Measurements from ENCODE around the gene SHH. TPM values are rescaled to one million over a fixed set of nuclear protein-coding genes. Genes with fewer than 3 reads are reported as not detected.

Gene SHH
- total and polyA plus RNA-seq, 5 donors, result not detected

DNA sequence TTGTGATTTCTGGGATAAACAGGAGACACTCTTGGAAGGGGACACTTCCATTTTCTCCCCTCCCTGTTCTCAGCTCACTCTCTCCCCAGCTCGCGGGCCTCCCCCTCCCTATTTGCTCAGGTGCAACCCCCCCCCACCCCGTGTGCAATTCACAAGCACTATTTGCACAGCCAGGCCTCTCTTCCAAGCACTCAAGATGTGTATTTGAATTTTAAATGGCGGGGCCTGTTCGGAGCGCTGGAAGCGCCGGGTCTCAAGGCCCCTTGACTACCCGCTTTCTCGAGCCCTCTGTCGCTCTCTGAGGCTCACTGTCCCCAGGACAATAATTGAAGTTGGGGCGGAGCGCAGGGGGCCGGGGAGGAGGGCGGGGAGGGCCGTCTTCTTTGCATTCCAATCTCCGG lies 7.8 kb downstream of the SHH start:
- intact Hi-C loops (cut with DNase I), result no loop called here

GRCh38 chr7:155803418-155804376 lies 8.6 kb downstream of the SHH start:
- Histone ChIP-seq H3K9me3 (ENCODE audit: control insufficient read depth, low read length) (no peaks in the 10 kb centered on the region), H3K4me3 (ENCODE audit: low read length) (peak overlapping the region; percentile 39), H3K27me3 (ENCODE audit: control insufficient read depth, insufficient read depth) (no peaks in the 10 kb centered on the region), H3K4me1 (ENCODE audit: control insufficient read depth, insufficient read depth, low read length) (peaks cover 6% of the 10 kb centered on the region), H3K27ac (ENCODE audit: low read length) (no peak overlapping the region)
- intact Hi-C loops (cut with DNase I), result no loop called here
- peak in 2 of 3 donors; percentile 40 to 53 for DNase-seq
- WGBS, result under 1% methylated on average over 96 of the region's 96 CpGs
- peak; percentile 9 to 28 for ATAC-seq

More for the DNA sequence above, 7.8 kb downstream of the SHH start:
- Histone ChIP-seq H3K4me1 (ENCODE audit: control insufficient read depth, insufficient read depth, low read length) (peaks cover 6% of the 10 kb centered on the region), H3K9me3 (ENCODE audit: control insufficient read depth, low read length) (no peaks in the 10 kb centered on the region), H3K4me3 (ENCODE audit: low read length) (peak overlapping the region; percentile 39), H3K27ac (ENCODE audit: low read length) (no peak overlapping the region), H3K27me3 (ENCODE audit: control insufficient read depth, insufficient read depth) (no peaks in the 10 kb centered on the region)
- no peak for DNase-seq
- 1% methylated on average over 17 of the region's 17 CpGs for WGBS
- ATAC-seq, result no peak

DNA sequence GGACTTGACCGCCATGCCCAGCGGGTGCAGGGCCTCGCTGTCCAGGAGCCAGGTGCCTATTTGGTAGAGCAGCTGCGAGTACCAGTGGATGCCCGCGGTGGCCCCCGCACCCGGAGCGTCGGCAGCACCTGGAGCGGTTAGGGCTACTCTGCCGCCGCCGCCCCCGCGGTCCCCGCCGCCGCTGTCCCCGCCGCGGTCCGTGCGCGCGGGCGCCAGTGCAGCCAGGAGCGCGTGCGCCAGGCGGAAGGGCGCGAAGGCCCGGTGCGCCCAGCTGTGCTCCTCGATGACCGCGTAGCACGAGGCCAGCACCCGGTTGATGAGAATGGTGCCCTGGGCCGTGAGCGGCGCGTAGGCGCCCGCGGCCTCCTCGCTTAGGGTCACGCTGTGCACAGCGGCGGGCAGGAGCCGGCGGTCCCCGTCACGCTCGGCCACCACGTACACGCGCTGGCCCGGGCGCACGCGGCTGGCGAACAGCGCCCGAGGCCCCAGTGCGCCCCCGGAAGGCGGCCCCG lies 9.3 kb downstream of the SHH start:
- ATAC-seq (no peak), DNase-seq (peak in 2 of 3 donors; percentile 7 to 18)
- intact Hi-C loops (cut with DNase I), result no loop called here
- H3K9me3 ChIP-seq (ENCODE audit: control insufficient read depth, low read length), result no peaks in the 10 kb centered on the region
- H3K4me1 ChIP-seq (ENCODE audit: control insufficient read depth, insufficient read depth, low read length), result peaks cover 6% of the 10 kb centered on the region
- H3K4me3 ChIP-seq (ENCODE audit: low read length), result no peak overlapping the region
- WGBS, result 4% methylated on average over 70 of the region's 70 CpGs
- no peaks in the 10 kb centered on the region for H3K27me3 ChIP-seq (ENCODE audit: control insufficient read depth, insufficient read depth)
- no peak overlapping the region for H3K27ac ChIP-seq (ENCODE audit: low read length)

DNA sequence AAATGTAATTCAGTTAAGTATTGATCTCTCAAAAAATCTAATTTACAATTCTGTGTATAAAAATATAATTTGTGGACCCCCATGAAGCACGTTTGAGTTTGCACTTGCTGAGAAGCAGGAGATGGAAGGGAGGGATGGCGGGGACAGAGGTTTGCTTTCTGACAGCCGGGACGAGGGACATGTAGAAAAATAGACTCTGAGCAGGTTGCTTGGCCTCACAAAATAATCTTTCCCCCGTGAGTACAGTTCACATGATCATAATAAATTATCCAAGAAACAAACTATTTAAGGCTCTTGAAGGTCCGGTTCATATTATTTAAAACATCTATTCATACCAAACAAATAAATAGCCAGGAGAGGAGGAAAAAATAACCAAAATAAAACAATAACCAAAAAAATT lies 10.0 kb downstream of the SHH start:
- DNase-seq (no peak), ATAC-seq (no peak)
- H3K4me3 ChIP-seq (ENCODE audit: low read length), result no peak overlapping the region
- H3K4me1 ChIP-seq (ENCODE audit: control insufficient read depth, insufficient read depth, low read length), result peaks cover 6% of the 10 kb centered on the region
- H3K9me3 ChIP-seq (ENCODE audit: control insufficient read depth, low read length), result no peaks in the 10 kb centered on the region
- H3K27ac ChIP-seq (ENCODE audit: low read length), result no peak overlapping the region
- WGBS, result 30% methylated on average over 6 of the region's 6 CpGs
- intact Hi-C loops (cut with DNase I), result no loop called here
- H3K27me3 ChIP-seq (ENCODE audit: control insufficient read depth, insufficient read depth), result no peaks in the 10 kb centered on the region

GRCh38 chr7:155800741-155801267 lies 11.5 kb downstream of the SHH start:
- ATAC-seq, result no peak
- H3K4me1 ChIP-seq (ENCODE audit: control insufficient read depth, insufficient read depth, low read length), result peaks cover 4% of the 10 kb centered on the region
- H3K27me3 ChIP-seq (ENCODE audit: control insufficient read depth, insufficient read depth), result no peaks in the 10 kb centered on the region
- DNase-seq, result peak in 1 of 3 donors; percentile 10
- intact Hi-C loops (cut with DNase I), result no loop called here
- H3K9me3 ChIP-seq (ENCODE audit: control insufficient read depth, low read length), result no peaks in the 10 kb centered on the region
- H3K4me3 ChIP-seq (ENCODE audit: low read length), result no peak overlapping the region
- no peak overlapping the region for H3K27ac ChIP-seq (ENCODE audit: low read length)
- WGBS, result 84% methylated on average over 16 of the region's 16 CpGs

- no peak overlapping the region for H3K27ac ChIP-seq (ENCODE audit: low read length)
- intact Hi-C loops (cut with DNase I), result no loop called here
- DNase-seq (no peak), ATAC-seq (no peak)
- no peak overlapping the region for H3K4me3 ChIP-seq (ENCODE audit: low read length)
- peaks cover 3% of the 10 kb centered on the region for H3K4me1 ChIP-seq (ENCODE audit: control insufficient read depth, insufficient read depth, low read length)
- 84% methylated on average over 11 of the region's 11 CpGs for WGBS
- no peaks in the 10 kb centered on the region for H3K27me3 ChIP-seq (ENCODE audit: control insufficient read depth, insufficient read depth)
- H3K9me3 ChIP-seq (ENCODE audit: control insufficient read depth, low read length), result no peaks in the 10 kb centered on the region
These were observed 12.0 kb downstream of the SHH start for GRCh38 chr7:155800301-155800700.

GRCh38 chr7:155799514-155799913 lies 12.7 kb downstream of the SHH start:
- Histone ChIP-seq H3K9me3 (ENCODE audit: control insufficient read depth, low read length) (no peaks in the 10 kb centered on the region), H3K4me1 (ENCODE audit: control insufficient read depth, insufficient read depth, low read length) (no peaks in the 10 kb centered on the region), H3K4me3 (ENCODE audit: low read length) (no peak overlapping the region), H3K27me3 (ENCODE audit: control insufficient read depth, insufficient read depth) (no peaks in the 10 kb centered on the region), H3K27ac (ENCODE audit: low read length) (no peak overlapping the region)
- intact Hi-C loops (cut with DNase I), result loop anchor here in 3 of 4 donors (5.0 to 10.0 kb wide), 4 partner anchors 673 to 1023 kb away; no protein-coding TSS in a partner anchor
- WGBS, result 31% methylated on average over 19 of the region's 19 CpGs
- ATAC-seq (peak in 1 of 2 donors; percentile 14), DNase-seq (peak in 2 of 3 donors; percentile 63 to 78)

- Histone ChIP-seq H3K27me3 (ENCODE audit: control insufficient read depth, insufficient read depth) (no peaks in the 10 kb centered on the region), H3K27ac (ENCODE audit: low read length) (no peak overlapping the region), H3K4me1 (ENCODE audit: control insufficient read depth, insufficient read depth, low read length) (no peaks in the 10 kb centered on the region), H3K9me3 (ENCODE audit: control insufficient read depth, low read length) (no peaks in the 10 kb centered on the region), H3K4me3 (ENCODE audit: low read length) (no peak overlapping the region)
- ATAC-seq (no peak), DNase-seq (peak in 1 of 3 donors; percentile 3)
- intact Hi-C loops (cut with DNase I), result loop anchor here in 3 of 4 donors (5.0 to 10.0 kb wide), 4 partner anchors 673 to 1023 kb away; no protein-coding TSS in a partner anchor
- 66% methylated on average over 13 of the region's 13 CpGs for WGBS
These were observed 13.4 kb downstream of the SHH start for GRCh38 chr7:155798673-155799439.

GRCh38 chr7:155797262-155798250 lies 14.7 kb downstream of the SHH start:
- peak in 1 of 3 donors; percentile 46 for DNase-seq
- WGBS, result 67% methylated on average over 38 of the region's 38 CpGs
- H3K9me3 ChIP-seq (ENCODE audit: control insufficient read depth, low read length), result no peaks in the 10 kb centered on the region
- H3K4me3 ChIP-seq (ENCODE audit: low read length), result no peak overlapping the region
- no peaks in the 10 kb centered on the region for H3K4me1 ChIP-seq (ENCODE audit: control insufficient read depth, insufficient read depth, low read length)
- H3K27me3 ChIP-seq (ENCODE audit: control insufficient read depth, insufficient read depth), result no peaks in the 10 kb centered on the region
- H3K27ac ChIP-seq (ENCODE audit: low read length), result no peak overlapping the region
- intact Hi-C loops (cut with DNase I), result loop anchor here (2.0 to 10.0 kb wide), 5 partner anchors 675 to 1025 kb away; no protein-coding TSS in a partner anchor
- ATAC-seq, result peak in 1 of 2 donors; percentile 45

Measured in right cardiac atrium (tissue), 5 donors.